ENCODE results near the gene LKAAEAR1. TPM values are rescaled to one million over a fixed set of nuclear protein-coding genes. Genes with fewer than 3 reads are reported as not detected.

Gene LKAAEAR1
- total and polyA plus RNA-seq, 2 of the 13 experiments (the other 11 are each of a cell fraction or from before 2014, with no cell fraction given): not detected

DNA sequence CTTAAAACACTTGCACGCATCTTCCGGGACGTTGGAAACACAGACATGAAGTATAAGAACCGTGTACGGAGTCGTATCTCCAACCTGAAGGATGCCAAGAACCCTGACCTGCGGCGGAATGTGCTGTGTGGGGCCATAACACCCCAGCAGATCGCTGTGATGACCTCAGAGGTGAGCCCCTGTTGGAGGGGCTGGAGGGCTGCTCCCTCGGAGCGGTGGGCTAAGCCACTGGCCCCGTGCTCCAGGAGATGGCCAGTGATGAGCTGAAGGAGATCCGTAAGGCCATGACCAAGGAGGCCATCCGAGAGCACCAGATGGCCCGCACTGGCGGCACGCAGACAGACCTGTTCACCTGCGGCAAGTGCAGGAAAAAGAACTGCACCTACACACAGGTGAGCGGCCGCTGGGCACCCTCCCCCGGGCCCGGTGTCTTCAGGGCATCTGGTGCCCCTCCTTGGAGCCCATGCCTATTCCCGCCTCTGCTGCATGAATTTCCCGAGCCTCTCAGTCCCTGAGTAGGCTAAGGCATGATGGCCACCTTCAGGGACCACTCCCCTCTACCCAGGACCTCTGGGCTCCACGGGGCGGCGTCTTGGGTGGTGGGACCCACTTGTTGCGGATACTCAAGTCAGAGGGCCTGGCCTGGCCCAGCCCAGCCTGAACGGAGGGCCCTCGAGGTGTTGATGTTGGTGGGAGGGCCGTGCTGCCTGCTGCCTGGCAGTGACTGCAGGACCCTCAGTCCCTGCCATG is 13.8 kb downstream of the LKAAEAR1 start:
- in situ Hi-C loops (cut with HindIII; ENCODE audit: extremely low pct_ligation_motif_present, low pct_unique_long_range_greater_than_20kb): no loop called here
- Histone ChIP-seq H3K9me3 (ENCODE audit: low read length) (no peaks in the 10 kb centered on the region), H3K4me1 (ENCODE audit: insufficient read depth, low read length) (peaks cover 30% of the 10 kb centered on the region), H3K36me3 (replicated peaks in 1 of 2; ENCODE audit: control insufficient read depth in 1 of 2, insufficient read depth in 2 of 2, low read length in 2 of 2) (no peaks in the 10 kb centered on the region), H2AFZ (ENCODE audit: low read length) (no peak overlapping the region), H3K27ac (ENCODE audit: extremely low read length, insufficient read depth, low read length) (no peak overlapping the region), H3K79me2 (ENCODE audit: insufficient read depth, low read length) (no peaks in the 10 kb centered on the region), H3K9ac (ENCODE audit: insufficient read depth, low read depth, low read length) (no peak overlapping the region), H3K4me3 (replicated peaks in 1 of 3; ENCODE audit: insufficient read depth in 1 of 3, low read depth in 2 of 3, low read length in 3 of 3) (no peak overlapping the region), H4K20me1 (ENCODE audit: insufficient read depth, low read length) (no peaks in the 10 kb centered on the region), H3K27me3 (ENCODE audit: control insufficient read depth in 1 of 2, insufficient read depth in 2 of 2, low read length in 2 of 2) (peaks cover 3 to 11% of the 10 kb centered on the region in 2 experiments; a peak in 2 of 5 replicates), H3K4me2 (ENCODE audit: low read depth, low read length) (no peak overlapping the region)
- ATAC-seq (no peak), DNase-seq (ENCODE audit: low spot score) (no peak), FAIRE-seq (no peak)
- 79% methylated on average over 31 of the region's 31 CpGs for WGBS (ENCODE audit: low lambda C conversion rate)
- intact Hi-C loops (cut with micrococcal nuclease; ENCODE audit: unreplicated experiment): no loop called here
- ChIA-PET CTCF (ENCODE audit: low intra/inter-chr PET ratio, low total read pairs) (interaction anchor here (1.1 to 1.6 kb wide), 5 partner anchors 16 to 533 kb away, joined by 3 to 13 read pairs (median 4); partner anchors contain the start of gene PTK6), POLR2A (interaction anchor here (0.7 to 1.9 kb wide), 4 partner anchors 10 to 90 kb away, joined by 3 to 8 read pairs (median 4); partner anchors contain the start of genes OPRL1 and PRPF6)
- BruUV-seq (replicated peaks): no TSS peak
- TF ChIP-seq MBNL3 (CRISPR knock-in tag; conservative IDR thresholded peaks at IDR 0.05): no peak
- TF ChIP-seq GLI4 (CRISPR knock-in tag; IDR thresholded peaks at IDR 0.05; ENCODE audit: borderline replicate concordance): no peak
- TF ChIP-seq ZNF256 (CRISPR knock-in tag; conservative IDR thresholded peaks at IDR 0.05): no peak
- 0 out of 2 replicates have a peak, but pooled peaks have one; percentile 62 for TF ChIP-seq ZNF30 (CRISPR knock-in tag; IDR thresholded peaks at IDR 0.05)
- TF ChIP-seq PHF20 (CRISPR knock-in tag; IDR thresholded peaks at IDR 0.05): 0 out of 2 replicates have a peak, but pooled peaks have one; percentile 36
- 0 out of 2 replicates have a peak, but pooled peaks have one; percentile 6 for TF ChIP-seq ZBTB21 (CRISPR knock-in tag; IDR thresholded peaks at IDR 0.05)
- TF ChIP-seq CHD2 (IDR thresholded peaks at IDR 0.05; ENCODE audit: low read depth, low read length): peak; percentile 35; the same call in 1 of the 2 replicates
- 0 out of 4 replicates have a peak, but pooled peaks of 1 of the 2 experiments have one; percentile 3 for TF ChIP-seq POLR2A (IDR thresholded peaks at IDR 0.05; ENCODE audit: insufficient read depth in 1 of 2, low read depth in 2 of 2, low read length in 2 of 2)
- TF ChIP-seq ZSCAN22 (CRISPR knock-in tag; IDR thresholded peaks at IDR 0.05): no peak
- 0 out of 2 replicates have a peak, but pooled peaks have one; percentile 2 for TF ChIP-seq TAF1 (CRISPR knock-in tag; IDR thresholded peaks at IDR 0.05)
- TF ChIP-seq ZEB1 (IDR thresholded peaks at IDR 0.05; ENCODE audit: insufficient replicate concordance, low read depth): peak; percentile 7
- TF ChIP-seq CCAR2 (optimal IDR thresholded peaks at IDR 0.05; ENCODE audit: low read depth, low read length): no peak
- no peak for TF ChIP-seq GTF2F1 (IDR thresholded peaks at IDR 0.05; ENCODE audit: low read length)
- no peak for TF ChIP-seq MTF2 (CRISPR knock-in tag; IDR thresholded peaks at IDR 0.05; ENCODE audit: borderline replicate concordance)
- TF ChIP-seq NRL (CRISPR knock-in tag; IDR thresholded peaks at IDR 0.05; ENCODE audit: borderline replicate concordance): 0 out of 2 replicates have a peak, but pooled peaks have one; percentile 4

All from HepG2 (cell line).